Measurements from ENCODE around the gene ANKS1A.
A peak's percentile ranks its signal among the peaks of the same experiment; 100 is the strongest.
"Not testable (repeated sequence)": the region's sequence is repeated elsewhere in the genome, so short reads cannot be mapped to it uniquely, and the experiment has no call there.

ANKS1A gene

GRCh38 chr6:34888874-34889555, at the start of gene ANKS1A:
TSS of gene ANKS1A (plus strand) at chr6:34889255. CDS start at chr6:34889403, 148 bp downstream.
- DNase-seq = peak; percentile 93

- no peak for DNase-seq
Observed at GRCh38 chr6:34839666-34840352, 49.2 kb upstream of the ANKS1A start.

GRCh38 chr6:34849066-34849465, 40.0 kb upstream of the ANKS1A start:
- not testable (repeated sequence) for DNase-seq

- no peak for DNase-seq
Observed at GRCh38 chr6:34851361-34851760, 37.7 kb upstream of the ANKS1A start.

GRCh38 chr6:34852406-34853085, 36.5 kb upstream of the ANKS1A start:
- no peak for DNase-seq

- DNase-seq = no peak
Observed at GRCh38 chr6:34855463-34855862, 33.6 kb upstream of the ANKS1A start.

- no peak for DNase-seq
Observed at GRCh38 chr6:34858681-34859080, 30.4 kb upstream of the ANKS1A start.

GRCh38 chr6:34859951-34860350, 29.1 kb upstream of the ANKS1A start:
- DNase-seq = no peak

GRCh38 chr6:34860776-34861175, 28.3 kb upstream of the ANKS1A start:
- no peak for DNase-seq

- no peak for DNase-seq
Observed at GRCh38 chr6:34864007-34864406, 25.0 kb upstream of the ANKS1A start.

- DNase-seq = no peak
Observed at GRCh38 chr6:34865107-34865506, 23.9 kb upstream of the ANKS1A start.

GRCh38 chr6:34866509-34866908, 22.5 kb upstream of the ANKS1A start:
- DNase-seq = no peak

GRCh38 chr6:34867484-34867883, 21.6 kb upstream of the ANKS1A start:
- no peak for DNase-seq

GRCh38 chr6:34871853-34872252, 17.2 kb upstream of the ANKS1A start:
- DNase-seq = no peak

- no peak for DNase-seq
Observed at GRCh38 chr6:34872332-34872731, 16.7 kb upstream of the ANKS1A start.

GRCh38 chr6:34875292-34876213, 13.5 kb upstream of the ANKS1A start:
- DNase-seq = no peak

- no peak for DNase-seq
Observed at GRCh38 chr6:34876472-34876871, 12.6 kb upstream of the ANKS1A start.

- no peak for DNase-seq
Observed at GRCh38 chr6:34877259-34877658, 11.8 kb upstream of the ANKS1A start.

GRCh38 chr6:34877869-34878485, 11.1 kb upstream of the ANKS1A start:
- DNase-seq = no peak

GRCh38 chr6:34884073-34884472, 5.0 kb upstream of the ANKS1A start:
- DNase-seq = not testable (repeated sequence)

- DNase-seq = no peak
Observed at GRCh38 chr6:34884996-34885395, 4.1 kb upstream of the ANKS1A start.

- DNase-seq = not testable (repeated sequence)
Observed at GRCh38 chr6:34885837-34886236, 3.2 kb upstream of the ANKS1A start.
